Measurements from ENCODE around the gene ZZZ3.
A peak's percentile ranks its signal among the peaks of the same experiment; 100 is the strongest.
"Not testable (repeated sequence)": the region's sequence is repeated elsewhere in the genome, so short reads cannot be mapped to it uniquely, and the experiment has no call there.

The ZZZ3 gene

DNA sequence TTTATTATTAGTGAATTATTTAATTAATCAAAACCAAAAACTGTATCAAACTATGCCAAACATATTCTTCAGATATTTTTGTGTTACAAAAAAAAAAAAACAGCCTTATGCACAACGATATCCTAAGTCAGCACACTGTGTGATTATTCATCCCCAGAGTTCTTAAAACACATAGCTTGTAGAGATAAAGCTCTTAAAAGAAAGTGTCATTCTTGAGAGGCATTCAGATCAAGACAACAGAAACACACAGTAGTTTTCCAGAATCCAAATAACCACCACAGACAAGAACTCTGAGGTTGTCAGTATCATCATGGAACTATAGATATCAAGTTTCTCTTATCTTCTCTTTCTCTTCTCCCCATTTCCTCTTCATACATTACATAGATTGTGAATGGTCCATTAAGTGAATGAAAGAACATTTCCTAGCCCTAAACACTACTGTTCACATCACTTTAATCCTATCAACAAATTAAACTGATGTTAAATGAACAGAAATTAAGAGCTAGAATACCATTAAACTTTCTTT lies 13.5 kb downstream of the ZZZ3 start:
- DNase-seq, result no peak

DNA sequence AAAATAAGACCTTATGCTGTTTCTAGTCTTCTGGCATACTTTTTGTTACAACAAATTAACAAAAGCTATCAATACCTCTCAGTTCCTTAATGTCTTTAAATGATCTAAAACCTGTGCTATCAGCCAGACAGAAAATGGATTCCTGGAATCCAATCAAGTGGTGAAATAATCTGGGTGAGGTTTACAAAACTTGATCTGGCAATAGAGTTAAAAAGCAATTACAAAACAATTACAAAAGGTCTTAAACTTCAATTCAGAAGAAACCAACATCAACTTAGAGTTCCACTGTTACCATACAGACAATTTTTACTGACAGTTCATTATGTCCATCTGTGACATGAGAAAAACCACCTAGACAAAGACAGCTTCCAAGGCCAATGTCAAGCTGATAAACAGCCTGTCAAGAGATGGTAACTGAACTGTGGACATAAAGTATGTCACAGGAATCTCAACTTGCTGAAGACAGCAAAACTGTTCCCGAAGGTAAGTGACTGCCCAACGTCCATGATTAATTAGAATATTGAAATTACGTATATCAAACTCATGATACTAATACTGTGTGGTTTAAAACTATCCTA lies 17.4 kb downstream of the ZZZ3 start:
- DNase-seq, result no peak

DNA sequence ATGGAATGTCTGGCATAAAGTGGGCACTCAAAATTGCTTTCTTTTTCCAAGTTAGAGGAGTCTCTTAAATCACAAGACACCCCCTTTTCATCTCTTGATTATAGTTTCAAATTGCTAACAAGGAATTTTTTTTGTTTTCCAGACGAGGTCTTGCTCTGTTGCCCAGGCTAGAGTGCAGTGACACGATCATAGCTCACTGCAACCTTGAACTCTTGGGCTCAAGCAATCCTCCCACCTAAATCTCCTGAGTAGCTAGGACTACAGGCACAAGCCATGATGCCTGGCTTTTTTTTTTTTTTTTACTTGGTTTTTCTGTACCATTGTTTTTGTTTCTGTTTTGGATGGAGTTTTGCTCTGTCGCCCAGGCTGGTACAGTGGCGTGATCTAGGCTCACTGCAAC lies 20.8 kb downstream of the ZZZ3 start:
- no peak for DNase-seq

DNA sequence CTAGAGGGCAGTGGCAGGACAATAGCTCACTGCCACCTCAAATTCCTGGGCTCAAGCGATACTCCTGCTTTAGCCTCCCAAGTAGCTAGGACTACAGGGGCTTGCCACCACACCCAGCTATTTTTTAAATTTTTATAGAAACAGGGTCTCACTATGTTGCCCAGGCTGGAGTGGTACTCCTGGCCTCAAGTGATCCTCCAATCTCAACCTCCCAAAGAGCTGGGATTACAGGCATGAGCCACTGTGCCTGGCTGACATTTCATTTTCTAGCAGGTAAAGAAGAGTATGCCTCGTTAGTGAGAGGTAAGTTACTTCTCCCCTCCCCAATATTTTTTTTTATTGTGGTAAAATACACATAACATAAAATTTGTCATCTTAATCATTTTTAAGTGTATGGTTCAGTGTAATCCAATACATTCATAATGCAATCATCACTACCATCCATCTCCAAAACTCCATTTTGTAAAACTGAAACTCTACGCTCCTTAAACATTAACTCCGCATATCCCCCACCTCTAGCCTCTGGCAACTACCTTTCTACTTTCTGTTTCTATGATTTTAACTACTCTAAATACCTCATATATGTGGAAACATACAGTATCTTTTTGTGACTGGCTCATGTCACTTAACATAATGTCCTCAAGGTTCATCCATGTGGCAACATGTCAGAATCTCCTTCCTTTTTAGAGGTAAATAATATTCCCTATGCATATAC lies 22.4 kb downstream of the ZZZ3 start:
- DNase-seq, result no peak

DNA sequence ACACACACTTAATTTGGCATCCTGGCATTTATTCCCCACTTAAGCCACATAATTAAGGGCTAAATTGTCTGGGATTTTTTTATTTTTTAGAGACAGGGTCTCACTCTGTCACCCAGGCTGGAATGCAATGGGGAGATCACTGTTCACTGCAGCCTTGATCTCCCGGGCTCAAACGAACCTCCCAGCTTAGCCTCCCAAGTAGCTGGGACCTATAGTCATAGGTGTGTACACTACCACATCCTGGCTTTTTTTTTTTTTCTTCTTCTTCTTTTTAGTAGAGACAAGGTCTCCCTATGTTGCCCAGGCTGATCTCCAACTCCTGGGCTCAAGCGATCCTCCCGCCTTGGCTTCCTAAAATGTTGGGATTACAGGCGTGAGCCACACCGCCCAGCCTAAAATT lies 24.2 kb downstream of the ZZZ3 start:
- DNase-seq, result no peak

DNA sequence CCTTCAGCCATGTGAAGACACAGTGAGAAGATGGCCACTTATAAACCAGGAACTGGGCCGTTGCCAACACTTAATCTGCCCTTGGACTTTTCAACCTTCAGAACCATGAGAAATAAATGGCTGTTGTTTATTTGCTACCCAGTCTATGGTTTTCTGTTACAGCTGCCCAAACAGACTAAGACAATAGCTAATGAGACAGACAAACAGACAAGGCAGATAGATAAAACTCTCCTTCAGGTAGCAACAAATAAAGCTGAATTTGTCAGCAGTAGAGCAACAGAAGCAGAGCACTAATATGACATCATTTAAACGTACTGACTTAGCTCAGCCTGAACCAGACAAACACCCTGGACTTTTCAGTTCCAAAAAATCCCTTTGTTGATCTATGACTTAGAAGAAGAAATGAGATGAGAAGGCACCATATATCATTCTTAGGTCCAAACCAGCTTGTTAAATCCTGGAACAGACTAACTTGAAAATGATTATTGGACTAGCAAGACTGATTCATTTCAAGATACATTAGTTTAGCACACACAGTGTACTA lies 27.0 kb downstream of the ZZZ3 start:
- no peak for DNase-seq

DNA sequence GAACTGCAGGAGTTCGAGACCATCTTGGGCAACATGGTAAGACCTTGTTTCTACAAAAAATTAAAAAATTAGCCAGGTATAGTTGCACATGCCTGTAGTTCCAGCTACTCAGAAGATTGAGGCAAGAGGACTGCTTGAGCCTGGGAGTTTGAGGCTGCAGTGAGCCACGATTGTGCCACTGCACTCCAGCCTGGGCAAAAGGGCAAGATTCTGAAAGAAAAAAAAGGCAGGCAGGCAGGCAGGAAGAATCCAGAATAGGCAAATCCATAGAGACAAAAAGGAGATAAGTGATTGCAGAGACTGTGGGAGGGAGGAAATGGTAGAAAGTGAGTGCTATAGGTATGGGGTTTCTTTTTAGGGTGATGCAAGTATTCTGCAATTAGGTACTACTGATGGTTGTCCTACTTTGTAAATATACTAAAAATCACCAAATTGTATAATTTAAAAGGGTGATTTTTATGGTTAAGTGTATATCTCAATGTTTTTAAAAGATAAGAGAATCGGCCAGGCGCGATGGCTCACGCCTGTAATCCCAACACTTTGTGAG lies 29.4 kb downstream of the ZZZ3 start:
- DNase-seq, result no peak

DNA sequence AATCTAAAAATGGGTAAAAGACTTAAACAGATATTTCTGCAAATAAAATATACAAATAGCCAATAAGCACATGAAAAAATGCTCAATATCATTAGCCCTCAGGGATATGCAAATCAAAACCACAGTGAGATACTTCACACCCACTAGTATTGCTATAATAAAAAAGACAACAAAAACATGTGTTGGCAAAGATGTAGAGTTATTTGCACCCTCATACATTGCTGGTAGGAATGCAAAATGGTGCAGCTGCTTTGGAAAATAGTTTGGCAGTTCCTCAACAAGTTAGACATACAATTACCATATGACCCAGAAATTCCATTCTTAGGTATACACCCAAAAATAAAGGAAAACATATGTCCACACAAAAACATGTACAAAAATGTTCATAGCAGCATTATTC lies 30.2 kb downstream of the ZZZ3 start:
- peak; percentile 58 for DNase-seq

DNA sequence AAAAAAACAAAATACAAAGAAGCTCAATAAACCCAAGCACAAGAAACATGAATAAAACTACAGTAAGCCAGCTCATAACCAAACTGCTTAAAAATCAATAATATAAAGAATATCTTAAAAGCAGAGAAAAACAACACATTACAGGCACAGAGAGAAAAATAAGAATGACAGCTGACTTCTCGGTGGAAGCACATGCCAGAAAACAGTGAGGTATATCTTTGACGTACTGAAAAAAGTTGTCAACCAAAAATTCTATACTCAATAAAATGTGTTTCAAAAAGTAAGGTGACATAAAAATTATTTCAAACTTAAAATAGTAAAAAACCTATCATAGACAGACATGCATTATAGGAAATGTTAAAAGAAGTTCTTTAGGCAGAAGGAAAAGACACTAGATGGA lies 33.3 kb downstream of the ZZZ3 start:
- DNase-seq, result no peak

DNA sequence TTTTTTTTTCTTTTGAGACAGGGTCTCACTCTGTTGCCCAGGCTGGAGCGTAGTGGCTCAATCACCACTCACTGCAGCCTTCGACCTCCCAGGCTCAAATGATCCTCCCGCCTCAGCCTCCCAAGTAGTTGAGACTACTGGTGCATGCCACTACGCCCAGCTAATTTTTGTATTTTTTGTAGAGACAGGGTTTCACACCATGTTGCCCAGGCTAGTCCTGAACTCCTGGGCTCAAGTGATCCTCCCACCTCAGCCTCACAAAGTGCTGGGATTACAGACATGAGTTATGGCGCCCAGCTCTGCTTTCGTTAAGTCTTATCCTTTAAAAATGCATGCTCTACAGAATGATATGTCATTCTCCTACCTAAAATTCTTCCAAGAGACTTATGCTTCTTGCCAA lies 36.2 kb downstream of the ZZZ3 start:
- not testable (repeated sequence) for DNase-seq

DNA sequence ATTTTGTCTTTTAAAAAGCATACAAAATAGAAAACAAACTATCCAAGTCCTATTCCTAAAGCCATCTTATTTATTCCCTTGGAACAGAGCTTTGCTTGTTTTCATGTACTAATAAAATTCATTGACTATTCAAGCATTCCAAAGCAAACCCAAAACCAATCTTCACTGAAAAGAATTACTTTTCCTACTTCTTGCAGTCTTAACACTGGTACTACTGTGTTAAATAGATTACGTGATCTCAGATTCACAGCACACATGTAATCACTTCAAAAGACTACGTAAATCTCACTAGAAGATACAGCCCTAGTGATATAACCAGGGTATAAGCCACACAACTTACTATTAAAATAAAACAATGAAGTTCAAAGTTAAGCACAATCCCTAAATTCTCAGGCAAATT lies 39.0 kb downstream of the ZZZ3 start:
- DNase-seq, result no peak

DNA sequence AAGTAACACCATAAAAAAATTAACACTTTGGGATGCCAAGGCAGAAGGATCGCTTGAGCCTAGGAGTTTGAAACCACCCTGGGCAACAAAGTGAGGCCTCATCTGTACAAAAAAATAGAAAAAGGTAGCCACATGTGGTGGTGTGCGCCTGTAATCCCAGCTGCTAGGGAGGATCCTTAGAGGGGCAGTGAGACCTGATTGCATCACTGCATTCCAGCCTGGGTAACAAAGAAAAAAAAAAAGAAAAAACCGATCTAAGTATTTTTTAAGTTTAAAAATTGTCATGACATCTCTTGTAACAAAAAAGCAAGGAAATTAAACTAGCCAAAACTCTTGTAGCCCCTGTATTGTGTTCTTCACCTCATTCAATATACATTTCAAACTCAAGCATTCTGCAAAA lies 39.5 kb downstream of the ZZZ3 start:
- no peak for DNase-seq

DNA sequence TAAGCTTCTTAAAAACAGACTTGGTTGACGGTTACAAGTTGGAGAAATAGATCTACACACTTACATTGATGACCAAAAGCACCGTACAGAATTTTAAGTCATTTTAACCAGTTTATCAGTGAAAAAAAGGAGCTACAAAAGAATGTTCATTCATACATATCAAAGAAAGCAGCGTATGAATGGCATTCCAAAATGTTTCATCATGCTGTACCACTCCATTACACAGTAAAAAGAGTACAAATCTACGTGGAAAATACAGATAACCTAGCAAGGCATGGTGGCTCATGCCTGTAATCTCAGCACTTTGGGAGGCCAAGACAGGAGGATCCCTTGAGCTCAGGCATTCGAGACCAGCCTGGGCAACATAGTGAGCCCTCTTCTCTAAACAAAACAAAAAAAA lies 40.3 kb downstream of the ZZZ3 start:
- DNase-seq, result no peak

DNA sequence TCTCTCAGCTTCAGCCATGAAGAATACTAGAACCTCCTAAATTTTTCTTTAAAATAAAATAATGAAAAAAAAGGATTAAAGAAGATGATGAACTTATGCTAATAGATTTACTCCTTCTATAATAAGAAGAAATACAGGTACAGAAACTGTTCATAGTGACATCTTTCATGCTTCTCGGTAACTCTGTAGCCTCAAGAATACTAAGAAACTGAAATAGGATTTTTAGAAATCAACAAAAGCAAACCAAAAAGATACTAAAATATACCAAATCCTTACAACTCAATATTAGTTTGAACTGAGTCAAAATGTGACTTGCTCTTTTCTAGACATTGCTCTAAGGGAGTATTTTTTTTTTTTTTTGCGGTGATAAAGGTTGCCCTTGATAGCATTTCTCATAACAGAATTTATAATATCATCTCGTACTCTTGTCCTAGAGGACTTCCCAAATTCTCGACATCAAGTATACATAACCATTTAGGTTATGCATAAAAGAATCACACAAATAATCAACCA lies 42.8 kb downstream of the ZZZ3 start:
- no peak for DNase-seq

DNA sequence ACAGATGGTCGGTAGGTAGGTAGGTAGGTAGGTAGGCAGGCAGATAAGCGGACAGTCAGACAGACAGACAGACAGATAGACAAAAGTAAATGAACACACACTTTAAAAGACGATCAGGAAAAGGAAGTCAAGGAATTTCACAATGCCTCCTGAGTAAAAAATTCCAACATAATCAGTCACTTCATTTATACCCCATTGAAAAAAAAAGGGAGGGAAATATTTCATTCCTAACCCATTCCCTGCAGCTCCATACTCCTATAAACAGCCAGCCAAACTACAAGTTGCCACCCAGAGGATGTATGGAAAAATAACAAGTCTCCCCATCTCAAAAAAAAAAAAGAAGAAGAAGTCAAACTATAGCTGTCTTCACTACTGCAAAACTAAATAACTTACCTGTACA lies 43.4 kb downstream of the ZZZ3 start:
- peak; percentile 86 for DNase-seq

DNA sequence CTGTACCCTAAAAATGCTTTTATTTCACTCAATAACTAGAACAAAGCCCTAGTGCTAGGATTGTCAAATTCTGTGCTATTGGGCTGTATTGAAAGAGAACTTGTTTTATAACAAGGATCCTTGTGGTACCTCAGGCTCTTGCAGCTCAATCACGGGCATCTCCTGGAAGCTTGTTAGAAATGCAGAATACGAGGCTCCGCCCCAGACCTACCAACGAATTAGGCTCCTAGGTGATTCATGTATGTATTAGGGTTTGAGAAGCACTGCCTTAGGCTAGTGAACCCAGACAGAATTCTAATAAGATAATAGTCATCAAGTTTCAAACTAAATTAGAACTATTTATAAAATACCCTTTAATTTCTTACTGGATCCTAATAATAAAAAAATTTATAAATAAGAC lies 45.6 kb downstream of the ZZZ3 start:
- DNase-seq, result no peak

All from EL (cell line).